ENCODE measurements around the gene ZNF714.
A peak's percentile ranks its signal among the peaks of the same experiment; 100 is the strongest.

ZNF714 gene

DNA sequence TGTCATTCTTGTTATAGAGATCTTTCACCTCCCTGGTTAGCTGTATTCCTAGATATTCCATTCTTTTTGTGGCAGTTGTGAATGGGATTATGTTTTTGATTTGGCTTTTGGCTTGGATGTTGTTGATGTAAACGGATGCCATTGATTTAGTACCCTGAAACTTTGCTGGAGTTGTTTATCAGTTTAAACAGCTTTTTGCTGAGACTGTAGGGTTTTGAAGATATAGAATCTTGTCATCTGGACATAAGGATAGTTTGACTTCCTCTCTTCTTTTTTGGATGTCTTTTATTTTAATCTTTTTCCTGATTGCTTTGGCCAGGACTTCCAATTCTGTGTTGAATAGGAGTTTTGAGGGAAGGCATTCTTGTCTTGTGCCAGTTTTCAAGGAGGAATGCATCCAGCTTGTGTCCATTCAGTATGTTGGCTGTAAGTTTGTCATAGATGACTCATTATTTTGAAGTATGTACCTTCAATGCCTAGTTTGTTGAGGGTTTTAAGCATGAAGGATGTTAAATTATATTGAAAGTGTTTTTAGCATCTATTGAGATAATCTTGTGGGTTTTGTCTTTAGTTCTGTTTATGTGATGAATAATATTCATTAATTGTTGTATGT is 76.6 kb downstream of the ZNF714 start:
- no peaks in the 10 kb centered on the region for H3K27me3 ChIP-seq (replicated peaks)
- TF ChIP-seq, protein P1, sequence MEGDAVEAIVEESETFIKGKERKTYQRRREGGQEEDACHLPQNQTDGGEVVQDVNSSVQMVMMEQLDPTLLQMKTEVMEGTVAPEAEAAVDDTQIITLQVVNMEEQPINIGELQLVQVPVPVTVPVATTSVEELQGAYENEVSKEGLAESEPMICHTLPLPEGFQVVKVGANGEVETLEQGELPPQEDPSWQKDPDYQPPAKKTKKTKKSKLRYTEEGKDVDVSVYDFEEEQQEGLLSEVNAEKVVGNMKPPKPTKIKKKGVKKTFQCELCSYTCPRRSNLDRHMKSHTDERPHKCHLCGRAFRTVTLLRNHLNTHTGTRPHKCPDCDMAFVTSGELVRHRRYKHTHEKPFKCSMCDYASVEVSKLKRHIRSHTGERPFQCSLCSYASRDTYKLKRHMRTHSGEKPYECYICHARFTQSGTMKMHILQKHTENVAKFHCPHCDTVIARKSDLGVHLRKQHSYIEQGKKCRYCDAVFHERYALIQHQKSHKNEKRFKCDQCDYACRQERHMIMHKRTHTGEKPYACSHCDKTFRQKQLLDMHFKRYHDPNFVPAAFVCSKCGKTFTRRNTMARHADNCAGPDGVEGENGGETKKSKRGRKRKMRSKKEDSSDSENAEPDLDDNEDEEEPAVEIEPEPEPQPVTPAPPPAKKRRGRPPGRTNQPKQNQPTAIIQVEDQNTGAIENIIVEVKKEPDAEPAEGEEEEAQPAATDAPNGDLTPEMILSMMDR (IDR thresholded peaks at IDR 0.05; ENCODE audit: low read depth, low read length, missing control alignments) = no peak
- no peaks in the 10 kb centered on the region for H3K36me3 ChIP-seq (replicated peaks)
- no peak overlapping the region for H3K4me3 ChIP-seq (ENCODE audit: low read depth, low read length)
- DNase-seq = peak; percentile 4
- in situ Hi-C loops (cut with HindIII; ENCODE audit: low pct_ligation_motif_present, low sequenced_read_pairs) = no loop called here
- no peak overlapping the region for H3K27ac ChIP-seq

DNA sequence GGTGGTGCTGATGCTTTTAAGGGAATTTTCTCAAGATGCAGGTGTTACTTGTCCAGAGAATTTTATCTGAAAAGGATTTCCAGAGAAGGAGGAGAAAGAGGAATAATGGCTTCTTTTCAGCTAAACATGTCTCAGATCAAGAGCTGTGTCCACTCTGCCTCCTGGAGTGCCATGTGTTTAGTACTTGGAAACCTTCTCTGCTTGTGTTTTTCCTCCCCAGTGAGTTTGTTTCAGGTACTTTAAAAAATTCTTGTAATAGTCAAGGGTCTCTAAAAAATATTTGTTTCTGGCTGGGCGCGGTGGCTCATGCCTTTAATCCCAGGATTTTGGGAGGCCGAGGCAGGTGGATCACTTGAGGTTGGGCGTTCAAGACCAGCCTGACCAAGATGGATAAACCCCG is 82.5 kb downstream of the ZNF714 start:
- no peak for DNase-seq
- no peak overlapping the region for H3K27ac ChIP-seq
- H3K36me3 ChIP-seq (replicated peaks) = no peaks in the 10 kb centered on the region
- H3K27me3 ChIP-seq (replicated peaks) = no peaks in the 10 kb centered on the region
- TF ChIP-seq, protein P1 (IDR thresholded peaks at IDR 0.05; ENCODE audit: low read depth, low read length, missing control alignments) = no peak
- in situ Hi-C loops (cut with HindIII; ENCODE audit: low pct_ligation_motif_present, low sequenced_read_pairs) = no loop called here
- H3K4me3 ChIP-seq (ENCODE audit: low read depth, low read length) = no peak overlapping the region

DNA sequence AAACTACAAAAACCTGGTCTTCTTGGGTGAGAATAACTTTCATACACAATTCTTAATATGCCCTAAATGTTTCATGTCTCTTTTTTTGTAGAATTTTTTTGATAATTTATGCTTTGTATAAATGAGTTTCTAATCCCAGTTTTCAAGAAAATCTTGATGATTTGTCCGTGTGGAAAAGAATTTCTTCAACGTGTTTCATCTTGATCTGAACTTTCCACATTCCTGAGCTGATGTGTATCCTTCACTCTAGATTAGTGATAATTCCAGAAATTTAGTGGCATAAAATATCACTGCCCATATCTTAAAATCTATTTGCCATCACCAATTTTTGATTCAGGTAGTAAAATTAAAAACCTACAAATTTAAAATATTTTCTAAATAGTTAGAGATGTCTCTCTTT is 84.4 kb downstream of the ZNF714 start:
- Histone ChIP-seq H3K27ac (no peak overlapping the region), H3K36me3 (replicated peaks) (no peaks in the 10 kb centered on the region), H3K27me3 (replicated peaks) (no peaks in the 10 kb centered on the region), H3K4me3 (ENCODE audit: low read depth, low read length) (no peak overlapping the region)
- TF ChIP-seq, protein P1 (IDR thresholded peaks at IDR 0.05; ENCODE audit: low read depth, low read length, missing control alignments) = no peak
- in situ Hi-C loops (cut with HindIII; ENCODE audit: low pct_ligation_motif_present, low sequenced_read_pairs) = no loop called here
- DNase-seq = no peak

Measured in brain microvascular endothelial cell (primary cell).